KMS-11 (cell line): ENCODE measurements around the gene USF1.

Experiments used
- H2AFZ ChIP-seq: fragments of 200-600 bp; sonication (generic); 2 replicates; pipeline ENCODE4 v1.6.1; 2016; ENCODE audit warnings: antibody characterized with exemption, mixed run types, low read depth
- H3K27ac ChIP-seq: fragments of 200-600 bp; sonication (generic); 2 replicates; pipeline ENCODE4 v1.6.1; 2016; ENCODE audit warnings: mild to moderate bottlenecking, mixed run types
- H3K27me3 ChIP-seq: fragments of 200-600 bp; sonication (generic); 2 replicates; pipeline ENCODE4 v1.6.1; 2017; ENCODE audit warnings: mild to moderate bottlenecking, low read depth, mixed run types, moderate library complexity; ENCODE audit not compliant: insufficient read depth
- H3K36me3 ChIP-seq: fragments of 200-600 bp; sonication (generic); 2 replicates; pipeline ENCODE4 v1.6.1; 2017; ENCODE audit warnings: mild to moderate bottlenecking, mixed run types; ENCODE audit not compliant: insufficient read depth
- H3K4me1 ChIP-seq: fragments of 200-600 bp; sonication (generic); 2 replicates; pipeline ENCODE4 v1.6.1; 2016; ENCODE audit warnings: mild to moderate bottlenecking, low read depth, mixed run types; ENCODE audit not compliant: poor library complexity, severe bottlenecking
- H3K4me2 ChIP-seq: fragments of 200-600 bp; sonication (generic); 2 replicates; pipeline ENCODE4 v1.7.0; 2016; ENCODE audit warnings: mild to moderate bottlenecking, mixed run types
- H3K4me3 ChIP-seq: fragments of 200-600 bp; sonication (generic); IDR thresholded peaks from 2 replicates; pipeline ENCODE4 v1.6.1; 2017; ENCODE audit warnings: low read depth, low read length, mixed read lengths; ENCODE audit not compliant: insufficient read depth
- H3K79me2 ChIP-seq: fragments of 200-600 bp; sonication (generic); 2 replicates; pipeline ENCODE4 v1.6.1; 2016; ENCODE audit warnings: low read depth, mixed run types; ENCODE audit not compliant: insufficient read depth
- H3K9ac ChIP-seq: fragments of 200-600 bp; sonication (generic); 2 replicates; pipeline ENCODE4 v1.6.1; 2016; ENCODE audit warnings: mild to moderate bottlenecking, mixed run types
- H4K20me1 ChIP-seq: fragments of 200-600 bp; sonication (generic); 2 replicates; pipeline ENCODE4 v1.6.1; 2016; ENCODE audit warnings: mild to moderate bottlenecking, mixed run types; ENCODE audit not compliant: insufficient read depth
- CTCF ChIP-seq: fragments of 200-600 bp; sonication (generic); conservative IDR thresholded peaks from 2 replicates; pipeline ENCODE4 v1.6.1; 2017; ENCODE audit warnings: low read depth, mild to moderate bottlenecking, antibody characterized with exemption, low read length, moderate library complexity, mixed read lengths

Gene USF1

DNA sequence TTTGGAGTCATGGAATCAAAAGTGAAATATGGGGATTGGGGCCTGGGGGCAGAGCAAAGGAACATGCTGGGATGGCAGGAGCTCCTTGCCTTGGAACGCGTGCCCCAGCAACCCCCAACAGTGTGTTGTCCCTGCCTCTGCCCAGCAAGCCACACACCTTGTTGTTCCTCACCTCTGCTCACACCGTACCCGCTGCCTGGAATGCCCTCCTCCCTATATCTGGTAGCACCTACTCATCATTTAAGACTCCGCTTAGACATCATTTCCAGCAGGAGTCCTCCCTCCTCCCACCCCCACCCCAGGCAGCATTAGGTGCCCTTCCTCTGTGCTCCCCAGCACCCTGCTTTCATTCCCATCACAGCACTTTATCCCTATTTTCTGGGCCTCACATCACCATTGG, 35.7 kb upstream of the USF1 start:
- no peak for TF ChIP-seq CTCF
- Histone ChIP-seq H3K79me2 (no peaks in the 10 kb centered on the region), H3K27me3 (no peaks in the 10 kb centered on the region), H3K4me2 (no peak overlapping the region), H3K4me1 (peaks cover 8% of the 10 kb centered on the region), H2AFZ (no peak overlapping the region), H4K20me1 (no peaks in the 10 kb centered on the region), H3K9ac (no peak overlapping the region), H3K27ac (no peak overlapping the region), H3K4me3 (no peak overlapping the region), H3K36me3 (no peaks in the 10 kb centered on the region)

GRCh38 chr1:161080441-161081405, 34.9 kb upstream of the USF1 start:
- no peaks in the 10 kb centered on the region for H3K27me3 ChIP-seq
- no peak overlapping the region for H3K27ac ChIP-seq
- TF ChIP-seq CTCF = no peak
- no peak overlapping the region for H3K9ac ChIP-seq
- peaks cover 8% of the 10 kb centered on the region for H3K4me1 ChIP-seq
- no peak overlapping the region for H2AFZ ChIP-seq
- H3K4me2 ChIP-seq = no peak overlapping the region
- no peaks in the 10 kb centered on the region for H3K36me3 ChIP-seq
- no peak overlapping the region for H3K4me3 ChIP-seq
- H3K79me2 ChIP-seq = no peaks in the 10 kb centered on the region
- no peaks in the 10 kb centered on the region for H4K20me1 ChIP-seq

DNA sequence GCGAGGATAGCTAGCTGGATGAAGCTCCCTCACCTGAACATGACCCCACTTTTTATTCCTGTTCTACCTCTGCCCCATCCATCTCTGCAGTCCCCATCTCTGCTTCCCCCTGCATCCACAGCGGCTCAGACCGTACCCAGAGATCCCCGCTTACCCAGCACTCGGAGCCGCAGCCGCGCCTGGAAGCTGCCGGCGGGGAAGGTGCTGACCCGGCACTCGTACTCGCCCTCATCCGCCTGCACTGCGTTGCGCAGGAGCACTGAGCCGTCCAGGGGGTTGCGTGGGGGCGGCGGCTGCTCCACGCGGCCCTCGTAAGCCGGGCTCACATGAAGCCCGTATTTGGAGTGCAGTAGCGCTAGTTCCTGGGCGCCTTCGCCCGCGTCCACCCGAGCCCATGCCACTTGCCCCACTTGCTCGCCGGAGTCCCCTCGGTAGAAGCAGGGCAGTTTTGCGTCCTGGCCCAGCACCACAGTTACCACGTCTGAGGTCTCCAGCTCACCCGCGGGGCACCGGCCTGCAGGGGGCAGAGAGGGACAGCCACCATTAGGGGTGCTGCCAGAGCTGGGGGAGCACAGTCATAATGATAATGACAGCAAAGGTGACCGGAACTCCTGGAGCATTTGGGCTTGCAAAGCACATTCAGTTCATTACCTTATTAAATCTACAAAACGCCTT, 33.8 kb upstream of the USF1 start:
- Histone ChIP-seq H3K36me3 (no peaks in the 10 kb centered on the region), H3K27ac (no peak overlapping the region), H3K4me3 (no peak overlapping the region), H3K9ac (no peak overlapping the region), H3K79me2 (no peaks in the 10 kb centered on the region), H3K27me3 (no peaks in the 10 kb centered on the region), H3K4me2 (no peak overlapping the region), H4K20me1 (no peaks in the 10 kb centered on the region), H3K4me1 (peaks cover 8% of the 10 kb centered on the region), H2AFZ (no peak overlapping the region)
- TF ChIP-seq CTCF = no peak

DNA sequence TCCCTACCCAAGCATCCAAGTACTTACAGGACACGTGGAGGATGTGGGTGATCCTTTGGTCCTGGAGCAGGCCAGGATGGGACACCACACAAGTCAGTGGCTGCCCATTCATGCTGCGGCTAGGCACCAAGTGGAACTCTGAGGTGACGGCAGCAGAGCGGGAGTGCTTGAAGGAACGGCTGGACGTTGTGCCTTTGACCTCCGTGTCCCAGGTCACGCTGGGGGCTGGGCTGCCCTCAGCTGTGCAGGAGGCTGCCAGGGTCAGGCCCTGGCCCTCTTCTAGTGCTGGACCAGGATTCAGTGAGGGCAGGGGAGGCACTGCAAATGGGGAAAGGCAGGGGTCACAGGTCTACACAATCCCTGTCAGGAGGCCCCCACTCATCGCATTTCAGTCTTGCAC, 31.6 kb upstream of the USF1 start:
- TF ChIP-seq CTCF = no peak
- no peaks in the 10 kb centered on the region for H3K4me1 ChIP-seq
- H3K9ac ChIP-seq = no peak overlapping the region
- H3K27me3 ChIP-seq = no peaks in the 10 kb centered on the region
- no peak overlapping the region for H2AFZ ChIP-seq
- H4K20me1 ChIP-seq = no peaks in the 10 kb centered on the region
- H3K27ac ChIP-seq = no peak overlapping the region
- no peak overlapping the region for H3K4me3 ChIP-seq
- H3K79me2 ChIP-seq = no peaks in the 10 kb centered on the region
- H3K4me2 ChIP-seq = no peak overlapping the region
- no peaks in the 10 kb centered on the region for H3K36me3 ChIP-seq
